HG03457 (cell line): ENCODE measurements around the gene AOPEP.

ENCODE experiments used
- ATAC-seq: cut with Tn5 transposase; IDR thresholded peaks from one replicate; pipeline ENCODE4 v1.9.1; 2021; ENCODE audit warnings: moderate number of reproducible peaks; ENCODE audit not compliant: unreplicated experiment

The AOPEP gene

DNA sequence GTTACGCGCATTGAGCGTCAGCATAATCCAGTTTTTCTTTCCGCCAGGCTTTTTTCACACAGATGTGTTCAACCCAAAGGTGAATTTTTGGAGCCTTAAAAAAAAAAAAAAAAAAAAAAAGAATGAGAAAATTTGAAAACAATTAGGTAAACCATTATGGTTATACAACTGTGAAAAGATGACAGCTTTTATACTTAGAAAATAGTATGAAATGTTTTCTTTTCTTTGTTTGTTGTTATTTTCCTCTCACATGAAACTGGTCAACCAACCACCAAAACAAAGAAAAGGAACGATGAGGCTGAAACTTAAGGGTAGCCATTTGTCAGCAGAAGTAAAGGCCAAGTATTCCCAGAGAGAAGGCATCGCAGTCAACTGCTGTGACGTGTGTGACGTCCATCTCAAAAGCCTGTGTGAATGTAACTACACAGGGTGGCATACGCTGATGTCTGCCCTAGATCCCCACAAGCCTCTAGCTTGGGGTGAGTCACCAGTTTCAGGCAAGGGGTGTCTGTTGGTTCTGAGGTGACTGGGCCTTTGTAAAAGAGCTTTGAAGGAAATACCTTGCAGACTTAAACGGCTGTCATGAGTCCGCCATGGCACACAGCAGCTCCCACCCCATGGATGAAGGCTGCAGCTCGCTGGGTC, 182.9 kb downstream of the AOPEP start:
- ATAC-seq, result no peak

DNA sequence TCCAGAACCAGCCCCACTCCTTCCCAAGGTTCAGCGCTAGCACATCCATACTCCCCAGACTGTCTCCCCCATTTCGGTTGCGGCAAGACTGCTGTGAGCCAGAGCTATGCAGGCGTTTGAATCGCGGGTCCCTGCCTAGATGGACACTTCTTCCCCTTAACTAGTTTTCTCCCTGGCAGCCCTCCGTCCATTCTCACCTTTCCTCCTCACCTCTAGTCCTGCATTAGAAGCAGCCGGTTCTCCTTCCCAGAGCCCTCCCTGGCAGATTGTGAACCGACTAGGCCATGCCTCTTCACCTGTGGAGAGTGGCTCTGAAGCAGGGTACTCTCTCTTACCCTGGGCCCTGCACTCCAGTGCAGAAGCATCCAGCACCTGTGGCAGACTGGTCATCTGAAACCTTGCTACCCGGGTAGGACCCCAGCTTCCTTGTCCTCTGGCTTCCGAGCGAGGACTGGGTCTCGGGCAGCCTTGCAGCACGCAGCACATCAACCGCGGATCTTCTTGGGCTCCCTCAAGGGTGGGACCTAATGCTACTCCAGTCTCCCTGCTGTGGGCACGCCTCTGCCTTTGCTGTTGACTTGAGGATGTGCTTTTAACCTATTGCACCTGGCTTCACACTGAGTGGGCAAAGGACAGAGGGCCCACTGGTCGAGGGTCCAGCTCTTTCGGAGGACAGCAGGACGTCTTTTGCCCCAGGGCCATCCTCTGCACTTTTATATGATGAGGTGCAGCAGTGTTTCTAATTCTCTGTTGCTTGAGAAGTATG, 183.6 kb downstream of the AOPEP start:
- no peak for ATAC-seq

DNA sequence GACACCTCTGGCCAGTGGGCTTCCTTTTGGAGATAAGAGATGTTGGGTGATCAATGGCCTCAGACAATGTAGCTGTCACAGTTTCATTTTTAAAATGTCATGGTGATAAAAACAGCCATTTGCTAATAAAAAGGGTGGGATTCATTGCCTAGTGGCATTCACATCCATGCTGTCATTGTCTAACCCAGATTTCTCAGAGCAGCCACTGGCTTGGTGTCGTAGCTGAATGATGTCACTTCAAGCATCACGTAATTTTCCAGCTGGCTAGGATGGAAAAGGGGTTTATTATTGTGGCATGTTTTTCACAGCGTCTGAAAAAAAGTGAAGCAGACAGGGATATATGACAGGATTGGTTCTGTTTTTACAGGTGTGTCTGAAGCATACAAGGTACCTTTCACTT, 184.7 kb downstream of the AOPEP start:
- no peak for ATAC-seq

DNA sequence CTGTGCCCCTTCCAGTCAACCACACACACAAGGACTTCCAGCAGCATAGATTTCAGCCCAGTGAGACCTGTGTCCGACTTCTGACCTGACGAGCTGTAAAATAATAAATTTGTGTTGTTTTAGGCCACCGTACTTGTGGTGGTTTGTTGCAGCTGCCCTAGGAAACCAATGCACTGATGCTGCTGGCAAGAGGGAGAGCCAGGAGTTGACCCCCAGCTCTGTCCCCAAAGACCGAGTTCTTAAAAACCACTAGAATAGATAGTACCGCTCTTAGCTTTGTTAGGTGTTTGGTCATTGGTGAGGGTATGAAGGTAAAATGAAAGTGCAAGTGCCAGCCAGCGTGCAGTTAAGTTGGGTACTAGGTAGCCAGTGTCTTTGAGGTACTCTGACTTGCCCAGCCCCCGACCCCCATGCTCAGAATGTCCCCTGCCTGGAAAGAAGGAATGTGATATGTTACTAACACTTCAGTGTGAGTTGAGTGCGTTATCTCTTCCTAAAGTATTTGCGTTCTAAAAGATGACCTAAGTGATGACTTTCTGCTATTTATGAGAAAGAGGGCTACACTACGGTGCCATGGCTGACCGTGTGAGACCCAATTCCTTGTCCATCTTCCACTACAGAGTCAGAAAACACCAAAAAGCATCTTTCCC, 185.6 kb downstream of the AOPEP start:
- ATAC-seq, result no peak

DNA sequence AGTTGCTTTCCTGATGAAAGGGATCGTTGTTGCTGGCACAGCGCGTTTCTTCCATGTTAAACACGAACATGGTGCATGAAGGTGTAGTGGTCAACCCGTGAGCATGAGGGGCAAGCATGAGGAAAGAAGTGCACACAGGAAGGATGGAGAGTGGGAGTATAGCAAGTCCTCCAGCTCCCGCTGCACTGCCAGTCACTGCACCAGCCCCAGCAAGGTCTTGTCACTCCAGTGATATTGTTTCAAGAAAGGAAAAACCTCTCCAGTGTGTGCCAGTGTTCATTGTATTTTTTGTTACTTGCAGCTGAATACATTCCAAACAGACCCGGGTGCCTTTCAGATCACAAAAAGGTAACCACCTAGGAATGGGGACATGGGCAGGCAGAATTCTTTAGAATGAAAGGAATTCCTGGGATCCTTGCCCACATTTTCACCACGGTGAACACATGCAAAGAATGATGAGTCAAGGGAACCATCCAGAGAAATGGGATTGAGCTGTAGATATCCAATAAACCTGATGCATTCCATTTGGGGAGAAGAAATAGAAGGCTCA, 186.3 kb downstream of the AOPEP start:
- no peak for ATAC-seq

DNA sequence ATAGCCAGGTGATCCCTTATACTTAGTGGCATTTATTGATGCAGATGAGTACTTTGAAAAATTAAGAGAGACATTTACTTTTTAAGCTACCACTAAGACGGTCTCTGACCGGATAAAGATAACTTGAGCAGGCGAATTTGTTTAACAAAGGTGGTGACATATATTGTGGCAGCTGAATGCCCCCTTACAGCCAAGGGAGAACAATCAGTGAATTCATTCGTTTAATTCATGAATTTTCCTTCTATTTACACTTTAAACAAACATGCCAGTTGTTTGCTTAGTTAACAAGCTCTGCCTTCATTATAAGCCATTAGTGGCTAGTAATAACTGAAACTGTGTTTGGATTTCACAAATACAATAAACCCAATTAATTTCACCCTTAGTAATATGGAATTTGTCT, 187.1 kb downstream of the AOPEP start:
- no peak for ATAC-seq

DNA sequence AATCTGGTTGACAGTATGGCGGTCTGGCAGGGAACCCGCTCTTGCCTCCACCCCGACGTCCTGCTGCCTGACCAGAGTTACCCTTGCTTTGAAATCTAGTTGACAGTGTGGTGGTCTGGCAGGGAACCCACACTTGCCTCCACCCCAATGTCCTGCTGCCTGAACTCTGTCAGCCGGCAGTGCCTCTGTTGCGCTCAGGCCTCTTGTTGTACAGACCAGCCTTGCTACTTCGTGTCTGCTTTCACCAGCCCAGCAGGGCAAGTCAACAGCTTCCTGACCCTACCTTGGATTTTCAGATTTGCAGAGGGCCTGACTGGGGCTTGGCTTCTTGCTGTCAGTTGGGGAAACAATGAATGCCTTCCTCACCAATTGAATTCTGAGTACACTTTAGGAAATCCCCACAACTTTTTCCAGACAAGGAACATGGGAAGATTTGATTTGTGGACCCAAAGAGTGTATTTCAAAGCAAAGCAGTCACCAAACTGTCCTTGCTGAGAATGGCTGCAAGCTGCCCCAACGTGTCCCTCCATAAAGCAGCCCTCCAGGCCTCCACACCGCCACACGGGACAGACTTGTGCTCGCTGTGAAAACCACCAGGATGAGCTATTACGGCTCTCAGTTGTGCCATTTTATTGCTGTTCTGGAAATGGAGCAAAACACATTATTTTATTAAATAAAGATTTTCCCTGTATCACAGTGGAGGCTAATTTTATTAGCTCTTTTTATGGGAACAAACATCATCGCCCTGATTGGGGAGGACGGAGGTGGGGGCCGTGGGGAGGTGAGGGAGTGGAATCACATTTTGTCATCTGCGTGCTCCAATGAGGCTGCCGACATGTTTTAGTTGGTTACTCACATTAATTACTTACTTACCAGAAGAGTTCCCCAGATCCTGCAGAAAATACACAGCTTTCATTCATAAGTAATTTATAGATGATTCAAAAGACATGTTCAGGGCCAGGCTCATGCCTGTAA, 189.3 kb downstream of the AOPEP start:
- ATAC-seq, result no peak

DNA sequence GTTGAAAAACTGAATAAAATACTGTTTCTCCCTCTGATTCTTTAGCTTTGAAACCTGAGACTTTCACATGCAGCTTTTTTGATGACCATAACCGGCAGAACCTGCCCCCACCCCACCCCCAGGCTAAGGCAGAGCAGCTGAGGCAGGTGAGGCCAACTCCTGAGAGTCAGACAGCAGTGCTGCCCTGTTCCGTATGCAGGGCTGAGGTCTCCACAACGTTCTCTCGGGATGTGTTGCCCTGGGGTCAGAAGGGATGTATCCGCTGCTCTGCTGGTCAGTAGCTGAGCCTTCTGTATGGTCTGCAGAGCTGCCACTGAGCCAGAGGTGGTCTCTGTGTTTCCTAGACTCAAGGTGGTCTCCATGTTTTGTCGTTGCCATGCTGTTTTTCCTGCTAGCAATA, 190.5 kb downstream of the AOPEP start:
- ATAC-seq, result no peak

DNA sequence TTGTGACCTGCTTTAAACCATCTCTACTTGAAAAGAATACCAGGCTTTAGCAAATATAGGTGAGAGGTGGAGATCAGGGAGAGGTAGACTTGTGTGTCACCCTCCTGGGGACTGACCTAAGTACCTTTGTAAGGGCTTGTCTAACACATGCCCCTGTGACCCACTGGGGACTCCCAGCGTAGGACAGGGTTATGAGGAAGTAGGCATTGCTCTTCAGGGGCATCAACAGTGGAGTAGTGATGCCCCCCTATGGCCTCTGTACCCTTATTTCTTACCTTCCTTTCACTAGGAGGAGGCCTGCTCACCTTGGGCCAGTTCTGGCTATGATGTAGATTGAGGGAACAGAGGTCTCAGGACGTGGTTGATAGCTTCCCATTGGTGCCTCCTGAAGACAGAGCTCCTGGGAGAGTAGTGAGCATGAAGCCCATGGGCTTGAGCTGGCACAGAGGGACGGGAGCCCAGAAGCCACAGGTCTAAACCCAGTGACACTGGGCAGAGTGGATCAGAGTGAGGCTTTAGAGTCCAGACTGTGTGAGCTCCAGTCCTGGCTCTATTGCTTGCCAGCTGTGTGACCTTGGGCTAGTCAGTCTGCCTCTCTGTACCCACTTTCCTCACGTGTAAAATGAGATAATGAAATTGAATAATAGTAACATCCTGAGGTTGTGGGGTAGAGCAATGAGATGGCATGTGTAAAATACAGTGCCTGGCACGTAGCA, 191.7 kb downstream of the AOPEP start:
- no peak for ATAC-seq

DNA sequence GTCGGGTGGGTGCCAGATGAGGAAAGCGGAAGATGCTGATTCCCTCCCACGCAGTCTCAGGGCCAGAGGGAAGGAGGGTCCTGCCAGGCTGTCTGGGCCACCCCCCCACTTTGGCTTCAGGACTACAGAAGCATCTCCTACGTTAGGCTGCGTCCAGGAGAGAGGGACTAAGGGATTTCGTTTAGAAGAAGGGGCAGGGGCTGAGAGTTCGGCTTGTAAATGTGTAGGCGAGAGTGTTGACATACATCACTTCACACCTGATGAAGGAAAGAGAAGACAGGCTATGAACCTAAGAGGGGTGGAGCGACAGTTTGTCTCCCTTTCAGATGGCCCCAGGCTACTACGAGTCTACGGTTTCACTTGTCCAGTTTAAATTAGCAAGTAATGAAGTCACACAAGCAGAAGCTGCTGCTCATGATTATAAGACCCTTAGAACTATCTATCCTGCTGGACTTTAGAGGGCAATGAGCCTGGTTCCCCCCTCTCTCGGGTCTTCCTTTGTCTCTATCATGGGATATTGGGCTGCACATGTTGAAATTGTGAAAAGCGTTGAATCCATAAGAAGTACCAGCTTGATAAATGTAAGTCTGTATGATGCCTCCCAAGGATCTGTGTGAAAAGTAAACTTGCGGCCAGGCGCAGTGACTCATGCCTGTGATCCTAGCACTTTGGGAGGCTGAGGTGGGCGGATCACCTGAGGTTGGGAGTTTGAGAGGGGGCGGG, 193.0 kb downstream of the AOPEP start:
- no peak for ATAC-seq

DNA sequence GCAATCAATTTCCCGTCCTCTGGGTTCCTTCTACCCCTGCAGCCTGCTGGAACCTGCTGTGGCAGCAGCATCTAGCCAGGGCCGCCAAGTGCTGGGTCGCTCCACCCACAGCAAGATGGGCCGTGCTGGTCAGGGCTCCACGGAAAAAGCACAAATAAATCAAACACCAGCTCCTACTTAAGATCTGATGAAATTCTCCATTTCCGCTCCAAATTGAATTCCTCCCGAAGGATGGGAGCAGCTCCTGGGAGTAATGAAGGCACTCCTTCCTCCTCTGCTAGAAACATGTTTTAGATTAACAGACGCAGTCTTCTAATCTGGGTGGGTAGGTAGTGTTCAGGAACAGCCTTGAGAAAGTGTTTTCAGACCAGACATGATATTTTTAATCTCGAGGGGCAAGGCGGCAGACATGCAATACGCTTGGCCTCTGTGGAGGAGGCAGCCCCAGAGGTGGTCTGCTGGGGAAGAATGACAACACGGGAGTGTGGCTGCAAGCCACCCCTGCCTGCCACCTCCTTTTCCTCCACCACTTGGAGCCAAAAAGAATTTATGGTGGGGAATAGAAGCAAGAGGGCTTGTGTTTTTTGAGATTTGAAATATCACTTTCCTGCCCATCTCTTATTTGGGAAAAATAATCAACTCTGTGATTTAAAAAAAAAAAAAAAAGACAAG, 194.1 kb downstream of the AOPEP start:
- no peak for ATAC-seq

DNA sequence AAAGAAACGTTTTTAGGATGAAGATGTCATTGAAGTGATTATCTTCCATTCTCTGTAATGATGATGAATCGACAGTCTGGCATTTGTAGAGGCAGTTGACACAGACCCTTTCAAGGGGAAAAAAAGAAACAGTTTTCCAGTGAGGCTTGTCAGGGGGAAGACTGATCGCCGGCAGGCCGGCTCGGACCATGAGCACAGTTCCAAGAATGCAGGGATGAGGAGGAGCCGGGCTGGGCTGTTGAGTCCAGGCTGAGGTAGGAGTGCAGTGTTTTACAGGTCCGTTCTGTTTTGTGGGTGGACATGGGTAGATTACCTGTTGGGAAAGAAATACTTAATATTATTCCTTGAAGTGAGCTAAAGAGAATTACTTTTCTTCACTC, 194.6 kb downstream of the AOPEP start:
- ATAC-seq, result no peak

DNA sequence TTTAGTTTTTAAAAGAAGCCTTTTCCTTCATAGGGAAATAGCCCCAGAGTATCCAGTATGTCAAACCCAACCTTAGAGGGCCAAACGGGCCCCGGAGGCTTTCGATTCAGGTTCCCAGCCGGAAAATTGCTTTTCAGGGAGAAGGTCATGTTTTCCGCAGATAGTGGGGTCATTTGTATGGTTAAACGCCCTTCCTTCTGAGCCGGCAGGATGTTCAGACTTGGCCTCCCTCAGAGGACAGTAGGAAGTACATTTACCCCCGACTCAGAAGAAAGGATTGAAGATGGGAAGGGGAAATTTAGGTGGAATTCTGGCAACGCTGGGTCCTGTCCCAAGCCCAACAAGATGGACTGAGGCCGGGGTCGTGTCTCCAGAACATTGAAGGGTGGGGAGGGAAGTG, 195.2 kb downstream of the AOPEP start:
- no peak for ATAC-seq

DNA sequence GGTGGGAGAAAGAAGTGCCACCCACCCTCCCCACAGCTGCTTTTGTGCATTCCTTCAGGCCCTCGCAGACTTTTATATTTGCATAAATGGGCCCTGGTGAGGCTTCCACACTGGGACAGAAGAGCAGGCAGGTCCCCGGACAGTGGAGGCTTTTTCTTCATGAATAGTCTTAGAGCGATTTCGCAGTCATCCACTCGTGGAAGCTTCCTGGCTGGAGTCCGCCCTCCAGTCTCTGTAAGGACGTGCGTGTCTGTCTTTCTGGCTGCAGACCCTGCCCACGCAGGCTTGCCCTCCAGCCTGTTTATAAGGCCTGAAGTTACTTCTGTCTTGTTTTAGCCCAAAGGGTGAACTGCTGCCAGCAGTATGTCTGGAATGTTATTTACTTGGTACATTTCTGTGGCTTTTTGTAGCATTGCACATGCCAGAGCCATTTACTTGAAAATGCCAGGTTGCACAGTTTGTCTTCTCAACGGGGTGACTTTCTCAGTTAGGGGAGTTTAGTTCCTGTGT, 195.7 kb downstream of the AOPEP start:
- no peak for ATAC-seq

DNA sequence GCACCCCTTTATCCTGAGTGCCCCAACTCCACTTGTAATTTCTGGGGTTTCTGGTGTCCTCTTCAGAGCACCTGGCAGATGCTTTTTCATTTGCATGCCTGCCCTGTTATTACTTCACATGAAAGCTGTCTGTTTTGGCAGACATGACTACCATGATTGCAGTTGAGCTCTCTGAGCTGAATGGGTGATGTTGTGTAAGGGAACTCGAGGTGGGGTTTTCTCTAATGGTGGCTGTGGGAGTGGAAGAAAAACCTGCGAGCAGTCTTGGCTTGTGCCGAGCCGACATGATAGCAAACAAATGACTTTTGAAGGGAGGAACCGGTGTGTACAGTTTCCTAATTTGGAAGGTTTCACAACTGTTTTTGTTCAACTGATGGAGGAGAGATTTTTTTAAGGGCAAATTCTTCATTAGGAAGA, 196.2 kb downstream of the AOPEP start:
- no peak for ATAC-seq

DNA sequence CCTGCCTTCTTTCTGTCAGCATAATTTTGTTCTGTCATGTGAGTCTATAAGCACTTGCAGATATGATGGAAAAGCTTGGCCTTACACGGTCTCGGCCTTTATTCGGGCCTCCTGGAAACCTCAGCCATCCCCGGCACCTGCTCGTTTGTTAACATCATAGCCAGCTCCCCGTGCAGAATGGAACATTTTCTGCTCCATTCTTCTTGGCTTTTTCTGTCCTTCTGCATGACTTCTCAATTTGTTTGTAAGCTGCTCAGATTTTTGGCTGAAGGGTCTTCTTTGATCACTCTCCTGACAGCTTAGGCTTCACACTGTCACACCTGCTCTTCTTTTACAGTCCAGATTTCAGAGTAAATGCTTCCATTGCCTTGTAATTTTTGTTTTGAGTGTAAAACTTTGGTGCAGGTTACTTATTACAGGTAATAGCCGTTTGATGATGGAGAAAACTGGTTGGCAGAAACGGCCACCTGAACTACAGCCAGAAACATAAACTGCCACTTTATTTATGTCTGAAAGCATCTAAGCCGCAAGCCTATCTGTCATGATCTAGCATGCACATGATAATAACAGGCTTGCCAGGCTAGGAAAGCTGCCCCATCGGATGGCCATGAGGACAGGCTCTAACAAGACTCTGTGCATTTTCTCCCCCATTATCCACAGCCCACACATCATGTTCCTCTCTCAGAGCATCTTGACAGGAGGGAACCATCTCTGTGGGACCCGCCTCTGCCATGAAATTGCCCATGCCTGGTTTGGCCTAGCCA, 197.0 kb downstream of the AOPEP start:
- ATAC-seq, result no peak

DNA sequence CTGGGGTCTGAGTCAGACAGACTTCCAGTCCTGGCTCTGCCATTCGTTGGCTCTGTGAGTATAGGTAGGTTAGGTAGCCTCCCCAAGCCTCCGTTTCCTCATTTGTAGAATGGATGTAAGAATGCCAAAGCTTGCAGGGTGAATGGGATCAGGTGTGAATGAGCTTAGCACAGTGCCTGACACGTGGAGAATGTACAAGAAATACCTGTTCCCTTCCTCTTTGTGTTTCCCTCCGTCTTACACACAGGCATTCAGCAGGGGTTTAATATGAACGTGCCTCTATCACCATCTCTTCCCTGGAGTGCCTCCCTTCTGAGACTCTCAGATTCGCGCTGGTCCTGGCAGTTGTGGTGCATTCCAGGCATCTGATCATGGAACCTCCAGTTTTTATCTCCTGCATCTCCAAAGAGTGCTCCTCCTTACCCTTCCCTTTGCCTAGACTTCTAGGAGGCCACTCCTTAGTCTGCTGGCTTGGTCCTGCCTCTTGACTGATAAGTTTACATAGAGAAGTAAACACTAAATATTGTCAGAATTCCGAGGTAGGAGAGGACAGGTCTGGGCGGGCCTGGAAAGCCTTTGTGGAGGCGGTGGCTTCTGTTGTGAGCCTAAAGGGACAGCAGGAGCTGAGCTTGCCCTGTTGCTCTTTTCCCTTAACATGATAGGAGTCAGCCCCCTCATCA, 199.4 kb downstream of the AOPEP start:
- ATAC-seq, result no peak

DNA sequence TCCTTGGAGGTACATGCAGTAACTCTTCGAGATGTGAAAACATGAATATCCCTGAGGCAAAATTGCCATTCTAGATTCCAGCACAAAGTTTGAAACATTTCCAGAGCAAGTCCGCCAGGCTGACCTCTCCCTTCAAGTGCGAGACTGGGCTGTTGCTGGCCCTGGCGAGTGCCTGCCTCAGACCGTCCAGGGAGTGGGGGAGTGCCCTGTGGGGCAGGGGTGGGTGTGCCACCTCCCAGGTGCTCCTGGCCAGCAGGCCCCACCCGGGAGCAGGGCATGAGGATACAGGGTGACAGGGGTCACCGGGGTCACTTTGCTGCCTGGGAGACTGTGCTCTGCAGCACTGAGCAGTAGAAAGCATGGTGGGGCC, 199.9 kb downstream of the AOPEP start:
- no peak for ATAC-seq
